ENCODE results near the gene ANAPC16.
"Not testable (repeated sequence)": the region's sequence is repeated elsewhere in the genome, so short reads cannot be mapped to it uniquely, and the experiment has no call there.

The ANAPC16 gene

GRCh38 chr10:72275351-72276012, 59.7 kb downstream of the ANAPC16 start:
- H3K4me1 ChIP-seq (ENCODE audit: control insufficient read depth in 1 of 2, insufficient read depth in 2 of 2, low read length in 2 of 2) = peaks cover 14 to 29% of the 10 kb centered on the region in 2 donors
- peaks cover 0 to 14% of the 10 kb centered on the region in 2 donors for H3K36me3 ChIP-seq (ENCODE audit: control insufficient read depth in 1 of 2, insufficient read depth in 2 of 2, low read length in 2 of 2)
- peak overlapping the region; percentile 97 for H3K27ac ChIP-seq (ENCODE audit: low read length)
- H3K4me3 ChIP-seq (ENCODE audit: low read depth in 1 of 2, low read length in 2 of 2) = peak overlapping the region; percentile 82 to 98
- no peaks in the 10 kb centered on the region for H3K27me3 ChIP-seq (ENCODE audit: low read depth, low read length)
- H3K9me3 ChIP-seq (ENCODE audit: control insufficient read depth in 1 of 2, low read length in 2 of 2) = no peaks in the 10 kb centered on the region

GRCh38 chr10:72276013-72276387, 60.2 kb downstream of the ANAPC16 start:
- H3K27ac ChIP-seq (ENCODE audit: low read length) = peak overlapping the region; percentile 97
- no peaks in the 10 kb centered on the region for H3K27me3 ChIP-seq (ENCODE audit: low read depth, low read length)
- peaks cover 0 to 14% of the 10 kb centered on the region in 2 donors for H3K36me3 ChIP-seq (ENCODE audit: control insufficient read depth in 1 of 2, insufficient read depth in 2 of 2, low read length in 2 of 2)
- no peaks in the 10 kb centered on the region for H3K9me3 ChIP-seq (ENCODE audit: control insufficient read depth in 1 of 2, low read length in 2 of 2)
- H3K4me1 ChIP-seq (ENCODE audit: control insufficient read depth in 1 of 2, insufficient read depth in 2 of 2, low read length in 2 of 2) = peaks cover 14 to 29% of the 10 kb centered on the region in 2 donors
- peak overlapping the region; percentile 82 to 98 for H3K4me3 ChIP-seq (ENCODE audit: low read depth in 1 of 2, low read length in 2 of 2)

GRCh38 chr10:72276421-72277339, 60.9 kb downstream of the ANAPC16 start:
- Histone ChIP-seq H3K4me3 (ENCODE audit: low read depth in 1 of 2, low read length in 2 of 2) (peak overlapping the region; percentile 82 to 98), H3K27ac (ENCODE audit: low read length) (peak overlapping the region; percentile 97), H3K9me3 (ENCODE audit: control insufficient read depth in 1 of 2, low read length in 2 of 2) (no peaks in the 10 kb centered on the region), H3K4me1 (ENCODE audit: control insufficient read depth in 1 of 2, insufficient read depth in 2 of 2, low read length in 2 of 2) (peaks cover 14 to 29% of the 10 kb centered on the region in 2 donors), H3K27me3 (ENCODE audit: low read depth, low read length) (no peaks in the 10 kb centered on the region), H3K36me3 (ENCODE audit: control insufficient read depth in 1 of 2, insufficient read depth in 2 of 2, low read length in 2 of 2) (peaks cover 0 to 14% of the 10 kb centered on the region in 2 donors)

- H3K36me3 ChIP-seq (ENCODE audit: control insufficient read depth in 1 of 2, insufficient read depth in 2 of 2, low read length in 2 of 2) = peaks cover 0 to 14% of the 10 kb centered on the region in 2 donors
- peaks cover 14 to 26% of the 10 kb centered on the region in 2 donors for H3K4me1 ChIP-seq (ENCODE audit: control insufficient read depth in 1 of 2, insufficient read depth in 2 of 2, low read length in 2 of 2)
- no peaks in the 10 kb centered on the region for H3K9me3 ChIP-seq (ENCODE audit: control insufficient read depth in 1 of 2, low read length in 2 of 2)
- no peaks in the 10 kb centered on the region for H3K27me3 ChIP-seq (ENCODE audit: low read depth, low read length)
- no peak overlapping the region for H3K4me3 ChIP-seq (ENCODE audit: low read depth in 1 of 2, low read length in 2 of 2)
- H3K27ac ChIP-seq (ENCODE audit: low read length) = peak overlapping the region; percentile 46
Measured at GRCh38 chr10:72277340-72277995, 61.7 kb downstream of the ANAPC16 start.

GRCh38 chr10:72277996-72278667, 62.3 kb downstream of the ANAPC16 start:
- Histone ChIP-seq H3K27me3 (ENCODE audit: low read depth, low read length) (no peaks in the 10 kb centered on the region), H3K36me3 (ENCODE audit: control insufficient read depth in 1 of 2, insufficient read depth in 2 of 2, low read length in 2 of 2) (peaks cover 0 to 12% of the 10 kb centered on the region in 2 donors), H3K27ac (ENCODE audit: low read length) (no peak overlapping the region), H3K4me3 (ENCODE audit: low read depth in 1 of 2, low read length in 2 of 2) (no peak overlapping the region), H3K9me3 (ENCODE audit: control insufficient read depth in 1 of 2, low read length in 2 of 2) (no peaks in the 10 kb centered on the region), H3K4me1 (ENCODE audit: control insufficient read depth in 1 of 2, insufficient read depth in 2 of 2, low read length in 2 of 2) (peaks cover 14 to 23% of the 10 kb centered on the region in 2 donors)

GRCh38 chr10:72278668-72279393, 63.0 kb downstream of the ANAPC16 start:
- Histone ChIP-seq H3K9me3 (ENCODE audit: control insufficient read depth in 1 of 2, low read length in 2 of 2) (no peaks in the 10 kb centered on the region), H3K27me3 (ENCODE audit: low read depth, low read length) (no peaks in the 10 kb centered on the region), H3K27ac (ENCODE audit: low read length) (no peak overlapping the region), H3K4me1 (ENCODE audit: control insufficient read depth in 1 of 2, insufficient read depth in 2 of 2, low read length in 2 of 2) (peaks cover 14 to 23% of the 10 kb centered on the region in 2 donors), H3K4me3 (ENCODE audit: low read depth in 1 of 2, low read length in 2 of 2) (no peak overlapping the region), H3K36me3 (ENCODE audit: control insufficient read depth in 1 of 2, insufficient read depth in 2 of 2, low read length in 2 of 2) (peaks cover 0 to 10% of the 10 kb centered on the region in 2 donors)

GRCh38 chr10:72279587-72279986, 63.8 kb downstream of the ANAPC16 start:
- H3K27ac ChIP-seq (ENCODE audit: low read length); H3K4me3 ChIP-seq (ENCODE audit: low read depth in 1 of 2, low read length in 2 of 2); H3K36me3 ChIP-seq (ENCODE audit: control insufficient read depth in 1 of 2, insufficient read depth in 2 of 2, low read length in 2 of 2); H3K9me3 ChIP-seq (ENCODE audit: control insufficient read depth in 1 of 2, low read length in 2 of 2); H3K27me3 ChIP-seq (ENCODE audit: low read depth, low read length): not testable (repeated sequence)
- peaks cover 14 to 23% of the 10 kb centered on the region in 2 donors for H3K4me1 ChIP-seq (ENCODE audit: control insufficient read depth in 1 of 2, insufficient read depth in 2 of 2, low read length in 2 of 2)

- Histone ChIP-seq H3K27me3 (ENCODE audit: low read depth, low read length) (no peaks in the 10 kb centered on the region), H3K4me1 (ENCODE audit: control insufficient read depth in 1 of 2, insufficient read depth in 2 of 2, low read length in 2 of 2) (peaks cover 0 to 5% of the 10 kb centered on the region in 2 donors), H3K27ac (ENCODE audit: low read length) (no peak overlapping the region)
Measured at GRCh38 chr10:72283131-72283530, 67.3 kb downstream of the ANAPC16 start.

More at GRCh38 chr10:72283131-72283530, 67.3 kb downstream of the ANAPC16 start:
- H3K36me3 ChIP-seq (ENCODE audit: control insufficient read depth in 1 of 2, insufficient read depth in 2 of 2, low read length in 2 of 2) = no peaks in the 10 kb centered on the region
- H3K9me3 ChIP-seq (ENCODE audit: control insufficient read depth in 1 of 2, low read length in 2 of 2) = no peaks in the 10 kb centered on the region
- no peak overlapping the region for H3K4me3 ChIP-seq (ENCODE audit: low read depth in 1 of 2, low read length in 2 of 2)
